T47D (cell line): ENCODE measurements around the gene ERC2.
"Not testable (repeated sequence)": the region's sequence is repeated elsewhere in the genome, so short reads cannot be mapped to it uniquely, and the experiment has no call there.

Source experiments
- DNase-seq, 2 experiments: peaks; one replicate each; pipeline versions ENCODE4 v3.0.0 to v3.0.0-alpha.2; 2011 to 2012; ENCODE audit warnings: low read depth in 1 of 2, low spot score in 1 of 2
- JUND ChIP-seq: IDR thresholded peaks from 2 replicates; pipeline ENCODE4 v1.6.1; 2012; ENCODE audit warnings: low read depth
- in situ Hi-C: cut with HindIII; loops from 2 replicates; pipeline ENCODE4 v1.10.0; 2016; ENCODE audit warnings: low sequenced_read_pairs, low pct_unique_long_range_greater_than_20kb

ERC2 gene

GRCh38 chr3:56468184-56469106 lies at the start of gene ERC2:
Gene ERC2, minus strand, starts transcription at chr3:56468467.
- DNase-seq, result peak; percentile 12 to 67
- in situ Hi-C loops, result no loop called here
- TF ChIP-seq JUND, result no peak

- TF ChIP-seq JUND, result no peak
- in situ Hi-C loops, result no loop called here
- DNase-seq, result no peak
These were observed 34.5 kb upstream of the ERC2 start for GRCh38 chr3:56502738-56503137.

GRCh38 chr3:56496376-56496775 lies 28.1 kb upstream of the ERC2 start:
- DNase-seq, result not testable (repeated sequence)

GRCh38 chr3:56494679-56495322 lies 26.5 kb upstream of the ERC2 start:
- TF ChIP-seq JUND, result no peak
- in situ Hi-C loops, result no loop called here

More at GRCh38 chr3:56496376-56496775, 28.1 kb upstream of the ERC2 start:
- in situ Hi-C loops, result not testable (repeated sequence)

GRCh38 chr3:56491566-56491965 lies 23.3 kb upstream of the ERC2 start:
- no peak for DNase-seq
- in situ Hi-C loops, result no loop called here

More at GRCh38 chr3:56494679-56495322, 26.5 kb upstream of the ERC2 start:
- peak; percentile 69 to 92 for DNase-seq

GRCh38 chr3:56488812-56489600 lies 20.7 kb upstream of the ERC2 start:
- in situ Hi-C loops, result no loop called here
- no peak for DNase-seq
- no peak for TF ChIP-seq JUND

More at GRCh38 chr3:56491566-56491965, 23.3 kb upstream of the ERC2 start:
- no peak for TF ChIP-seq JUND

- in situ Hi-C loops, result no loop called here
- no peak for DNase-seq
- no peak for TF ChIP-seq JUND
These were observed 16.3 kb upstream of the ERC2 start for GRCh38 chr3:56484525-56485032.

- in situ Hi-C loops, result no loop called here
- TF ChIP-seq JUND, result no peak
- no peak for DNase-seq
These were observed 15.9 kb upstream of the ERC2 start for GRCh38 chr3:56484122-56484521.

- in situ Hi-C loops, result no loop called here
- DNase-seq, result no peak
- no peak for TF ChIP-seq JUND
These were observed 9.4 kb upstream of the ERC2 start for GRCh38 chr3:56477646-56478045.

- no peak for DNase-seq
- no peak for TF ChIP-seq JUND
- in situ Hi-C loops, result no loop called here
These were observed 8.5 kb upstream of the ERC2 start for GRCh38 chr3:56476771-56477170.

- DNase-seq, result no peak
- in situ Hi-C loops, result no loop called here
- no peak for TF ChIP-seq JUND
These were observed 3.5 kb upstream of the ERC2 start for GRCh38 chr3:56471771-56472170.

- in situ Hi-C loops, result no loop called here
- no peak for TF ChIP-seq JUND
- no peak for DNase-seq
These were observed 874 bp upstream of the ERC2 start for GRCh38 chr3:56469141-56469540.
